MM.1S (cell line): ENCODE results near the gene SLC16A9.

Experiments
- EZH2 ChIP-seq: fragments of 300-600 bp; sonication (generic); optimal IDR thresholded peaks from 2 replicates; pipeline ENCODE3; 2017; ENCODE audit warnings: low read depth, mild to moderate bottlenecking, antibody characterized with exemption, low read length, mixed read lengths
- TF ChIP-seq, protein P1 (sequence below): fragments of 300-600 bp; sonication (generic); IDR thresholded peaks from 2 replicates; pipeline ENCODE4 v1.5.1; 2016; ENCODE audit warnings: antibody characterized with exemption, low read length, mixed read lengths

DNA sequence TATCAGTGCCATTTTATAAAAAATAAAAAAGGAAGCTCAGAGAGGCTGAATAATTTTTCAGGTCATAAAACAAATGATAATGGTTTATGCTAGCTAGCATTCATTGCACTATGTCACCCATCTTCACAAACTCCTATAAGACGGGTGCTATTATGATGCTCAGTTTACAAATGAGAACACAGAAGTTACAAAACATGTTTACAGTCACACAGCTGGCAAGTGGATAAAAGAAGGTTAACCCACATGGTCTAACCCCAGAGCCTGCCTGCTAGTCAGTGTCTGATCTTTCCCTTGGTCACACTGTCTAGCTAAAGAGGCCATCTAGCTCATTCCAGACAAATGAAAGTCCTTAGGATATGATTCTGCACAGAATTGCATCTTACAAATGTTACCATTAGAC is 39.4 kb downstream of the SLC16A9 start:
- TF ChIP-seq, protein P1, sequence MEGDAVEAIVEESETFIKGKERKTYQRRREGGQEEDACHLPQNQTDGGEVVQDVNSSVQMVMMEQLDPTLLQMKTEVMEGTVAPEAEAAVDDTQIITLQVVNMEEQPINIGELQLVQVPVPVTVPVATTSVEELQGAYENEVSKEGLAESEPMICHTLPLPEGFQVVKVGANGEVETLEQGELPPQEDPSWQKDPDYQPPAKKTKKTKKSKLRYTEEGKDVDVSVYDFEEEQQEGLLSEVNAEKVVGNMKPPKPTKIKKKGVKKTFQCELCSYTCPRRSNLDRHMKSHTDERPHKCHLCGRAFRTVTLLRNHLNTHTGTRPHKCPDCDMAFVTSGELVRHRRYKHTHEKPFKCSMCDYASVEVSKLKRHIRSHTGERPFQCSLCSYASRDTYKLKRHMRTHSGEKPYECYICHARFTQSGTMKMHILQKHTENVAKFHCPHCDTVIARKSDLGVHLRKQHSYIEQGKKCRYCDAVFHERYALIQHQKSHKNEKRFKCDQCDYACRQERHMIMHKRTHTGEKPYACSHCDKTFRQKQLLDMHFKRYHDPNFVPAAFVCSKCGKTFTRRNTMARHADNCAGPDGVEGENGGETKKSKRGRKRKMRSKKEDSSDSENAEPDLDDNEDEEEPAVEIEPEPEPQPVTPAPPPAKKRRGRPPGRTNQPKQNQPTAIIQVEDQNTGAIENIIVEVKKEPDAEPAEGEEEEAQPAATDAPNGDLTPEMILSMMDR: no peak
- no peak for TF ChIP-seq EZH2
